HK-2 (cell line): ENCODE data around the gene GRN.
A peak's percentile ranks its signal among the peaks of the same experiment; 100 is the strongest.
"Not testable (repeated sequence)": the region's sequence is repeated elsewhere in the genome, so short reads cannot be mapped to it uniquely, and the experiment has no call there.

Experiments
- DNase-seq: peaks from one replicate; pipeline ENCODE4 v3.0.0-alpha.2; 2018; ENCODE audit not compliant: unreplicated experiment

GRN gene

DNA sequence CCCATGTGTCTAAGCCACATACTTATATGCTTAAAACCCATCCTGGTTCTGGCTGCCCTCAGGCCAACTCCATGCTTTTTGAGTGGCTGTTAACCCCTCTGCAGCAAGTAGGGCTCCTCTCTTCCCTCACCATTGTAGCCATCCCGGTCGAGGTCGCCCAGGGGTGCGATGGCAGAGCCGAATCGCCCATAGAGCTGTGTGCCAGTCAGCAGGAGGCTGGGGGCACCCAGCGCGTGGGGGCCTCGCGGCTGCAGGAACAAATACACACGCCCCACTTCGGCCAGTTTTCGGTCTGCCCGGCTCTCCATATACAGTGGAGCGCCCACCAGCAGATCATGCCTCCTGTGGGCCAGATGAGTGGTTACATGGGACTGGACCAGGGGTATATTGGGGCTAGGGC lies 38.3 kb downstream of the GRN start:
- DNase-seq = no peak

DNA sequence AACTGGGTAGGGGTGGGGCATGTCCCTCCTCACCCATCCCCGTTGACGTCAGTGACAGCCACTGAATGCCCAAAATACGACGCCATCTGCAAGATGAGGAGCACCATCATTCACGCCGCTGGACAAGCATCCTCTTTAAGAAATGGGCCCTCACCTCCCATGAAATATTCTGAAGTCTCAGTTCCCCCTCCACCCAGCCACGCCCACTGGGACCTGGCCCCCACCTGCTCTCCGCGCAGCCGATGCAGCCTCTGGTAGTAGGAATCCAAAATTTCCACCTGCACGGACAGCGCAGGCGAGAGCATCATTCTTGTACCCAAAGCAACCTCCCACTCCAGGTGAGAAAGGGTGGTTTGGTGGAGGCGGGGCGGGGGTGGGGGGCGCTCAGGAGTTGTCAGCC lies 38.8 kb downstream of the GRN start:
- no peak for DNase-seq

DNA sequence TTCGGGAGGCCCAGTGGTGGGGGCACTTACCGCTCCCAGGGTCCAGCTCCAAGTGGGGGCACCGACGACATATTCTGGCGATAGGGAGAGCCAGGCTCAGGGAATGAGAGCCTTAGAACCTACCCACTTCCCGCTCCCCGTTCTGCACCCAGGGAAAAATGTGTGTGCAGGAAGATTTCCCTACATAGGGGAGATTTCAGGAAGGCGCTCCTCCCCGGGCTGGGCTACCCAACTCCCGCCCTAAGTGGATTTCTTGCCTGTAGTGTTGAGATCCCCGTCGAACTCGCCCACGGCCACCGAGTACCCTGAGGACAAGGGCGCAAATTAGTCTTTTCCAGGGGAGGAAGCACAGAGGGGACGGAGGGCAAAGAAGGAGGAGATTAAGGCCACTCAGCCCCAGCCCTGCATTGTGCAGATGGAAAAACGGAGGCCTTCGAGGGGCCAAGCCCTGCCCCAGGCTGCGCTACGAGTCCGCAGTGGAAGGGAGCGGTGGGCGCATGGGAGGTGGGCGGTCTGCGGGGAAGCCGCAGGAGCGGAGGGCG lies 39.2 kb downstream of the GRN start:
- no peak for DNase-seq

DNA sequence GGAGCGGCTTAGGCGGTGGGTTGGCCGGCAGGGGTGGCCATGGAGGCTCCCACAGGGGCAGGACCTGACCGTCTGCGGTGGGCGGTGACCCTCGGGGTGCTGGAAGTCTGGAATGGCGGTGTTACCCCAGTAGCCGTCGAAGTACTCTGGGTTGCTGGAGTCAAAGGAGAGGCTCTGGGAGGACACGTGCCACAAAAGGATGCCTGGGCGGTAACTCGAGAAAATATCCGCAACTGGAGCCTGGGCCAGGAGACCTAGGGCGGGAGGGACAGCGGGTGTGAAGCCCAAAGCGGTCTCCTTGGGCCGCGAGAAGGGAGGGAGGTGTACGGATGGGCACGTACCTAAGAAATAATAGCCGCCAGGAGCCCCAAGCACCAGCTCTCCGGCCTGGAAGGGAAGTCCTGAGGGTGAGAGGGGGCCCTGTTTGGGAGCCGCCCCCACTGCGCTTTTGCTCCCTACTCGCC lies 39.8 kb downstream of the GRN start:
- DNase-seq = no peak

DNA sequence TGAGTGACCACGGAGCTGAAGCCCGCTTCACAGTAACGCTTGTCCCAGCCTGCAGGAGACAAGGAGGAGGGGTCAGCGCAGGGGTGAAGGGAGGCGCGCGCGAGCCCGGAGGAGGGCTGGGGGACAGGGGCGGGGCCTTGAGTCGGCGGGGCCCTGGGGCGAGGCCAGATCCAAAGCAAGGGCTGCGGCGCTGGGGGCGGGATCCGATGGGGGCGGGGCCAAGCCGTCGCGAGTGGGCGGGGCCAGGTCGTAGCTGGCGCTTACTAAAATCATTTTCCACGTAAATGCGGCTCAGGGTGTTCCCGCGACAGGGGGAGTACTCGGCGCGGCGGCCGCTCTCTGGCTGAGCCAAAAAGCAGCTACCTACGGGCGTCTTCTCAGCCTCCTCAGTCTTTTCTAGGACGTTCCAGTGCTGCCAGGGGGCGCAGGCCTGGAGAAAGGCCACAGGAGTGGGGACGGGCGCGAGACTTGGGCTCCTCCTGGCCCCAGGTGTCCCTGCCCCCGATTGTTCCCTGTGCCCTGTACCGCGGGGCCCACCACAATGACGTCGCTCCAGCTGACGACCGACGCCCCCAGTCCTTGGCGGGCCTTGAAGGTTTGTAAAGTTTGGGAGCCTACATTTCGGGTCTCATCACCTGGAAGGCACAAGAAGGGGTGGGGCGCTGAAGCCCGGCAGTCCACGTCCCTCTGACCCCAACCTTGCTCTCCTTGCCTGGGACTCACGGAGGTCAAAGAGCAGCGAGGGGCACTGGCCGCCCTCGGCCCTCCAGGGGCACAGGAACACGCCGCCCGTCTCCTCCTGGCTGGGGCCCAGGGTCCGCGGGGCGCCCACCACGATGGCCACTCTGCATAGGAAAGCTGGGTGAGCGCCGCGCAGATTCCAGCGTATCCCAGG lies 40.4 kb downstream of the GRN start:
- peak; percentile 86 for DNase-seq

DNA sequence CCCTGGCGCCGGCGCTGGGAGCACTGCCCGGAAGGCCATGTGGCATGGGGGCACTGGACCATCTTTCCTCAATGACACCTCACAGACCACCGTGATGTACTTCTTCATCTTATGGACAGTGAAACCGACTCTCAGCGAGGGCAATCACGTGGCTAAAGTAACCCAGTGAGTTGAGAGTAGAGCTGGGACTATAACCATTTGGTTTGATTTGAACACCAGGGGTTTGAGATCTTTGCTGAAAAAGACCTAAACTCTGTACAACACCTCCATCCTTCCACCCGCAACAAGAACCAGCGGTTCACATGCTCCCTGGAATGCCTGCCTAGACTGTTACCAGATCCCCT lies 41.1 kb downstream of the GRN start:
- DNase-seq = no peak

DNA sequence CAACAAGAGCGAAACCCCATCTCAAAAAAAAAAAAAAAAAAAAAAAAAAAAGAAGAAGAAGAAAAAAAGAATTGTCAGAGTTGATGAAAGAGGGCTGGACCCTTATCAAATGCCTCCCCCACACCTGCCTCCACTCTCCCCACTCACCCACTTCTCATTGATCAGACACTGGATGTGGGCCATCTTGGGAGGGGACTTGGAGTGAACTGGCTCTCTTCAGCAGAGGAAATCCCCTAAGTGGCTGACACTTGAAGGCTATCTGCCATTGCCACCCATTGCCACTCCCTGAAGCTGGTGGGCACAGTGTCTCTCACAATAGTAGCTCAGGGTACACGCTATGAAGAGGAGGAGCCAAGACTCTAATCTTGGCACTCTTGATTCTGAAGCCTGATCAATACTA lies 42.7 kb downstream of the GRN start:
- DNase-seq = no peak

DNA sequence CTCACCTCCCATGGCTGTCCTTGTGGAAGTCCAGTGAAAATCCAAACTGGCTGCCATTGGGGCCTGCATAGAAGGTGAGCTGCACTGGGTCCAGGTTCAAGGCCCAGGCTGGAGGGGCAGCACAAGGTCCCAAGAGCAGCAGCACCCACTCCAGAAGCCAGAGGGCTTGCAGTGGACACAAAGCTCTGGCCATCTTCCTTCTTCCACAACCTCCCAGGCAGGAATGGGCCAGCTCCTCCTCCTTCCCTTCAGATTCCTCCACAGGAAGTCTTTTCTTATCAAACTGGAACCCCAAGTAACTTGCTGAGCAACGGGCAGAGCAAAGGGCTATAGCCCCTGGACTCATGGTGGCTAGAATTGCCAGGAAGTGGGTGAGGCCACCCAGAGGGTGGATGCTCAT lies 44.2 kb downstream of the GRN start, which contains the start of gene ITGA2B:
ITGA2B (minus strand) TSS at position 369 of the 400 bp plus-strand sequence; CDS start at position 193, 176 bp downstream.
- no peak for DNase-seq

DNA sequence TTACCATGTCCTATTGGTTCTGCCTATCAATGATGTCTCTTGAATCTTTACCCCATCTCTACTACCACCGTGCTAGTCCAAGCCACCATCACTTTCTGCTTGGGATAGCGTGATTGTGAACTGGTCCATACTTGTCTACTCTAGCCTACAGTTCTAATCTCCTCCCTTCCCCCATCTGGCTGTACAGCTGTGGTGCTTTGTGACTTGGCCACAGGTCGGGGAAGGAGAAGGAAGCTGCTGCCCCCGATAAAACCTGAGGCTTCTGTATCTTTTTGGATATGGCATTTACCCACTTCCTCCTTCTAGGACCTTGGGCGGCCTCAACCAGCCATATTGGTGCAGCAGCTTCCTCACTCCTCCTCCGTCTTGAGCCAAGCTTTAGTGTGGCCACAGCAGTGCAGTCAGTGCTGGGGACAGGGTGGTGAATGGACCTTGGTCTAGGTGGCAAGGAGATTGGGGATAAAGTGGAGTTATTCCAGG lies 44.7 kb downstream of the GRN start:
- no peak for DNase-seq

DNA sequence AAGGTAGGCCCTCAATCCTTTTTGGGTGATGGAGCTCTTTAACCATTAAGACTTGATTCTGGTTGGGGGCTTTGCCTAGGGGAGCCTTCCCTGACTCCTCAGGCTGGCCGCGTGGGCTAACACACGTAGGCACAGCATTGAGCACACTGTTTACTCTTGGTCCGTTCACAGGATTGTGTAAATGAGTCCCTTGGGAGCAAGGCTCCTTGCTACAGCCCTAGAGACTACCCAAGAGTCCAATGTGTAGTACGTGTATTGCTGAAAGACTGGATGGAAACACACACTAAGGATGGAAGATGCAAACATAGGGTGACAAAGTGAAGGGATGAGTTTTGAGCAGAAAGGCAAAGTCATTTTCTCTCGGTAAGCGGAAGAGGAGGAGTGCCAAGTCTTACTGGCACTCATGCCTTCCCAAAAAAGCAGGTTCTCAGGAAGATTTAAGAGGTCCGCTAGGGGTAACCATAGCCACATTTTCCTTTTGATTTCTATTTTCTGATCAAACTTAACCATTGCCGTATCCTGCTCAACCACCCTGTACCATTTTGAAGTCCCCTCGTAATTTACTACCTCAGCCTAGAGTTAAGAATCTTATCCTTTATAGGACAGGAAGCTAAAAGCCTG lies 45.3 kb downstream of the GRN start:
- no peak for DNase-seq

DNA sequence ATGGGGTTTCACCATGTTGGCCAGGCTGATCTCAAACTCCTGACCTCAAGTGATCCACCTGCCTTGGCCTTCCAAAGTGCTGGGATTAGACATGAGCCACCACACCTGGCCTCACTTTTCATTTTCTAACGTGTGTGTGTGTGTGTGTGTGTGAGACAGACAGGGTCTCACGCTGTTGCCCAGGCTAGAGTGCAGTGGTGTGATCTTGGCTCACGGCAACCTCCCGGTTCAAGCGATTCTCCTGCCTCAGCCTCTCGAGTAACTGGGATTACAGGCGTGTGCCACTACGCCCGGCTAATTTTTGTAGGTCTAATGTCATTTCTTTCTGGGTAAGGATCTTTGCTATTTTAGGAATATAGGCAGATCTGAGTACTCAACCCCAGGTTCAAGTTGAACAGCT lies 49.0 kb downstream of the GRN start:
- DNase-seq = not testable (repeated sequence)

DNA sequence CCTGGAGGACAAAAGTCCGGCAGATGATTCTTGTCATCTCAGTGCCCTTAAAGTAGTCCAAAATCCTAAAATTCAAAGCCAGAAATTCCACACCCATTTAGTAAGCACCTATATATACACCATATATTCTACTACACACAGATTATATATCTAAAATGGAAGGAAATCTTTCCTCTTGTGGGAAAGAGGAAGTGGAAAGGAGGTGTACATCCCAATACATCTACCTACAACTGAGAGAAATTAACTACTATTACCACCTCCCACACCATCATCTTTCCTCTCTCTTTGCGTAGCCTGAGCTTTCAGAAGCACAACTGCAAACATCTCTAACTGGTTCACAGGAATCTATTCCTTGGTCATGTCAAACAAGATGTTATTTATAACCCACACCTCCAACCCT lies 49.7 kb downstream of the GRN start:
- no peak for DNase-seq

DNA sequence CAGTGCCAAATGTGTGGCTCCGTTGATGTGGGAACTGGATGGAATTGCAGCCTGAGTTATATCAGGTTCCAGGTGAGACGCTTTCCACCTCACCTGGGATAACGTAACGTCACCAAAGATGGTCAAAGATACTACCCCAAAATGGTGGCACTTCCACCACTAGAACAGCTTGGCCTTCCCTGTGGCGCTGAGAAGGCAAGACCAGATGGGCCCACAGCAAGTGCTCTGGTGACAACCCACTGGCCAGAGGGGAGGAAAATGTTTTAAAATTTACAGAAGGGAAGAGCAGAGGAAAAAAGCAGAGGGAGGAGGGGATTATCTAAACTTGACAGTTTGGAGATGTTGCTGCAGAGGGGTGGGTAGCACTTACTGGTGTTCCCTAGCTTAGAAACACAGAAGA lies 51.8 kb downstream of the GRN start:
- no peak for DNase-seq

DNA sequence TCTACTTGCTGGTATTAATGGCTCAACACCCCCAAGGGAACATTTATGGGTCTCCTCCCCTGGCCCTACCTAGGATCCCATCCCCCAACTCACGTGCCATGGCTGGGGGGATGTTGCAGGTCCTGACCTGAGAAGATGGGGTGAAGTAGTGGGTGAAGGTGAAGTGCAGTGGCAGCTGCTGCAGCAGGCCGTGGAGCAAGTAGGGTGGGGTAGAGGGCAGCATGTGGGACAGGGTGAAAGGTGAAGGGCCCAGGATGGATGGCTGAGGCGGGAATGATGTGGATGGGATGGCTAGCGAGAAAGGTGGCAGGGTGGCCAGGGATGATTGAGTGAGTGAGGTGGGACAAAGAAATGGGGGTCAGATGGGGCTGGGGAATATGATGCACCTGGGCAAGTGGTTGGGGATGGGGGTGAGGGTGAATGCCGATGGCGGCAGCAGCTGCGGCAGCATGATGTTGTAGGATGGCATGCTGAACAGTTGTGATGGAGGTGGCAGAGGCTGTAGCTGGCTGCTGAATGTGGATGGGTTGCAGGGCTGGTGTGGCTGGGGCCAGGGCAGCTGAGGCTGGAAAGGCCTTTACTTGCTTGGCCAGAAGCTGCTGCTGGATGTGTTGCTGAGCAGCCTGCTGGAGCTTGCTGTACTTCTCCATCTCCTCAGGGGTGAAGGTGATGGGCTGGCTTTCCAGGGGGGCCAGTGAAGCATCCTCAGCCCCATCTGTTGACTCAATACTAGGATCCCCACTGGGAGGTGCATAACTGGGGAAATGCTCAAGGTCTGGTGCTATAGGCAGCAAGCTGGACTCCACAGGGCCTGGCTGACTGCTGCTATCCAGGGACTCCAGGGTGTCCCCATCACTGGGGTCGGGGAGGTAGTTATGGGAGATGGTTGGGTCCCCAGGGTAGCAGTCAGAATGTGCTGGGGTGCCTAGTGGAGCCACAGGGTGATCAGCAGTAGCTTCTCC lies 52.7 kb downstream of the GRN start:
- no peak for DNase-seq

DNA sequence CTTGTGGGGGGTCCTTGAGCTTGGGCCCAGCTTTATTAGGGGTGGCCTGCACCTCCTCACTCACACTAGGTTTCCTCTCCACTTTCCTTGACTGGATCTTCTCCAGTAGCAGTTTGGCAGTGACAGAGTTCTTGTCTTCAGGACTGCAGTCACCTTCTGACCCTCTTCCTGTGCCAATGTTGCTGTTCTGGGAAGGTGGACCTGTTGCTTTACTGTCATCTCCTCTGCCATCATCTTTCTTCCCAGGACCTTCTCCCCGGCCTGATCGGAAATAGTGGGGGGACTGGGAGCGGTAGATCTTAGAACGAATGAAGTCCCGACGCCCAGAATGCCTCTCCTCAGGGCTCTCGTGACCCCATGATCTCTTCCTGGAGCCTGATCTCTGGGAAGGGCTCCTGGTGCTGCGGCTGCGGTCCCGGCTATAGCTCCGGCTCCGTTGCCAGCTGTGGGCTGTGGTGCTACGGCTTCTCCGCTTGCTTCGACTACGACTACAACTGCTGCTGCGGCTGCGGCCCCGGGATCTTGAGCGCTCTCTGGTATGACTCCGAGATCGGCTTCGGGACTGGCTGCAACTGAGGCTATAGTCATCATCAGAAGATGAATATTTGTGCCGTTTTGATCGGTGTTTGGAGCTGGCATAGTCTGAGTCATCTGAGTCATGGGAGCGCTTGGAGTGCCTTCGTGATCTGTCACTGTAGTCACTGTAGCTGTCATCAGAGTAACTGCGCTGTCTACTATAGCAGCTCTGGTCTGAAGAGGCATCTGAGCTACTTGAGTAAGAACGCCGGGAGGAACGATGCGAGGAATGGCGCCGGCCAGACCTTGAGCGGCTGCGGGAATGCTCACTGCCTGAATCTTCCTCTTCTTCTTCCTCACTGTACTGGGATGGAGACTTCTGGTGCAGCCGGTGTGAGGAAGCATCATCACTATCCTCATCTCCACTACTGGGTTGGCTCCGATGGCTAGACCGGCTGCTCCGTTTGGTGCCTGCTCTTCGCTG lies 53.9 kb downstream of the GRN start:
- DNase-seq = no peak

DNA sequence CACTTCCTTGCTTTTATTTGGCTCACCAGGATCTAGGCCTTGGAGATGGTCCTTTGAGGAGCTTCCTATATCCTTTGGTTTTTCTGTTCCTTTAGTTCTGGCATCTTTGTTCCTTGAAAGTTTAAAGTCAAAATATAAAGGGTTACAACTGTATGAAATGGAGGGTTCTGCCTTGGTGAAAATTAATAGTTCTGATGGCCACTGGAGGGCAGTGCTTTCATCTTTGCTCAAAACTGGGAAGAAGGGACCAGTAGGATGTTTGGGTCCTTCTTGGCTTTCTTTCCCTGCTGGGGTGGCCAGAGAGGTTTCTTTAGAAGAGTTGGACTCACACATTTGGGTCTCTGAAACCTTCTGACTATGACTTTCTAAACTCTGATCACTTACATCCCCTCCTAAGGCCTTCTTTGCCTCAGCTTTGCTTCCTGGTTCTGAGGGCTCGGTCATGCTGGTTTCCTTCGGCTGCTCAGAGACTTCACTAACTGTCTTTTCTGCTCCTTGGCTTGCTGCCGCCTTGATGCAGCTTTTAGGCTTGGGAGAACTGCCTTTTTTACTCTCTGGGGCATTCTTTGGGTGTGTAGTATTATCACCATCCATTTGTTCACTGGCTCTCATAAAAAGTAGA lies 55.2 kb downstream of the GRN start:
- DNase-seq = no peak
